ENCODE measurements around the gene BAMBI.

BAMBI gene

GRCh38 chr10:28661035-28661434 lies 16.3 kb upstream of the BAMBI start:
- DNase-seq (ENCODE audit: insufficient read length) (no peak), FAIRE-seq (no peak)
- TF ChIP-seq POLR2A (IDR thresholded peaks at IDR 0.05; ENCODE audit: low read depth, low read length) (no peak), TAF1 (IDR thresholded peaks at IDR 0.05; ENCODE audit: borderline replicate concordance, low read depth, low read length) (no peak), POLR2AphosphoS5 (IDR thresholded peaks at IDR 0.05; ENCODE audit: low read depth, low read length) (no peak)

GRCh38 chr10:28663576-28664368 lies 13.5 kb upstream of the BAMBI start:
- FAIRE-seq (peak; percentile 67), DNase-seq (ENCODE audit: insufficient read length) (peak; percentile 47)
- TF ChIP-seq TAF1 (IDR thresholded peaks at IDR 0.05; ENCODE audit: borderline replicate concordance, low read depth, low read length), result no peak
- no peak for TF ChIP-seq POLR2A (IDR thresholded peaks at IDR 0.05; ENCODE audit: low read depth, low read length)
- TF ChIP-seq POLR2AphosphoS5 (IDR thresholded peaks at IDR 0.05; ENCODE audit: low read depth, low read length), result no peak

DNA sequence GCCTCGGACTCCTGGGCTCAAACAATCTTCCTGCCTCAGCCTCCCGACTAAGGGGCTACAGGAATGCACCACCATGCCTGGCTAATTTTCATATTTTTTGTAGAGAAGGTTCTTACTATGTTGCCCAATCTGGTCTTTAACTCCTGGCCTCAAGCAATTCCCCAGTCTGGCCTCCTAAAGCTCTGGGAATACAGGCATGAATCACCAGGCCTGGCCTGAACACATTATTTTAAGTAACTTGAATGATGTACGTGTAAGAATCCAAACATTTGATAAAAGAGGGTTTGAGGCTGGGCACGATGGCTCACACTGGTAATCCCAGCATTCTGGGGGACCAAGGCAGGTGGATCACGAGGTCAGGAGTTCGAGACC lies 13.0 kb upstream of the BAMBI start:
- DNase-seq (ENCODE audit: insufficient read length) (no peak), FAIRE-seq (no peak)
- TF ChIP-seq POLR2AphosphoS5 (IDR thresholded peaks at IDR 0.05; ENCODE audit: low read depth, low read length) (no peak), POLR2A (IDR thresholded peaks at IDR 0.05; ENCODE audit: low read depth, low read length) (no peak), TAF1 (IDR thresholded peaks at IDR 0.05; ENCODE audit: borderline replicate concordance, low read depth, low read length) (no peak)

GRCh38 chr10:28666751-28667467 lies 10.4 kb upstream of the BAMBI start:
- DNase-seq (ENCODE audit: insufficient read length) (no peak), FAIRE-seq (no peak)

DNA sequence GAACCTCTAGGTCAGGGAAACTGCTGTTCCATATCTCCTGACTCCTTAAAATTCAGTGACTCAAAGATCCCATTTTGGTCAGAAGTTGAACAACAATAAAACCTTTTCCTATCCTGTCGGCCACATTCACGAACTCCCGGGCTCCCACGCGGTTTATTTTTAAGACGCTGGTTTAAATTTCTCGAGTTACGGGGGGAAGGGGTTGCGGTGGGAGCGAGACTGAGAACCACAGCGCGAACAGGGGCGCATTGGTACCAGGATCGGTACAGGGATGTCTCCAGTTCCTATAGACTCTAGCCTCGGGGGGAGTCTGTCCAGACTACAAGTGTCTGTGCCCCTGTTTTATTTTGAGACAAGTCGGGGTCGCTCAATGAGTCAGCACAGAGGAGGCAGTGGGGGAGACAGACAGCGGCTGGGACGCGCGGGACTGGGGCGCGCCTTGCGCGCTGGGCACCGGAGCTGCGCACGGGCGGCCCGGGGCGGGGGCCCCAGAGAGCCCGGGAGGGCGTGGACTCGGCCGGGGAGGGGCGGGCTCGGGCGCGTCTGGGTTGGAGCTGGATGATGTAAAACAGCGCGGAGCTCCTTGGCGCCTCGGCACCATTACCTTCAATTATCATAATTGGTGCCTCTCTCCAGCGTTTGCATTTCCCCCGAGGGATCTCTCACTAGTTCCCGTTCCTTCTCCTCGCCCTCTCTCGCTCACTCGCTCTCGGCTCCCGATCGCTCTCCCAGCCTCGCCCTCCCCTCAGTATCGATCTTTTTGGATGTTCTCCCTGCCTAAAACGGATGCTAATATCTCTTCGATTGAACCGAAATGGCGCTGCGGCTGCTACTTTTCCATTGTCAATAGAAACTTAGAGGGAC lies 8.7 kb upstream of the BAMBI start:
- FAIRE-seq (no peak), DNase-seq (ENCODE audit: insufficient read length) (no peak)
- TF ChIP-seq POLR2A (IDR thresholded peaks at IDR 0.05; ENCODE audit: low read depth, low read length) (no peak), TAF1 (IDR thresholded peaks at IDR 0.05; ENCODE audit: borderline replicate concordance, low read depth, low read length) (no peak), POLR2AphosphoS5 (IDR thresholded peaks at IDR 0.05; ENCODE audit: low read depth, low read length) (no peak)

More at GRCh38 chr10:28666751-28667467, 10.4 kb upstream of the BAMBI start:
- no peak for TF ChIP-seq POLR2A (IDR thresholded peaks at IDR 0.05; ENCODE audit: low read depth, low read length)

DNA sequence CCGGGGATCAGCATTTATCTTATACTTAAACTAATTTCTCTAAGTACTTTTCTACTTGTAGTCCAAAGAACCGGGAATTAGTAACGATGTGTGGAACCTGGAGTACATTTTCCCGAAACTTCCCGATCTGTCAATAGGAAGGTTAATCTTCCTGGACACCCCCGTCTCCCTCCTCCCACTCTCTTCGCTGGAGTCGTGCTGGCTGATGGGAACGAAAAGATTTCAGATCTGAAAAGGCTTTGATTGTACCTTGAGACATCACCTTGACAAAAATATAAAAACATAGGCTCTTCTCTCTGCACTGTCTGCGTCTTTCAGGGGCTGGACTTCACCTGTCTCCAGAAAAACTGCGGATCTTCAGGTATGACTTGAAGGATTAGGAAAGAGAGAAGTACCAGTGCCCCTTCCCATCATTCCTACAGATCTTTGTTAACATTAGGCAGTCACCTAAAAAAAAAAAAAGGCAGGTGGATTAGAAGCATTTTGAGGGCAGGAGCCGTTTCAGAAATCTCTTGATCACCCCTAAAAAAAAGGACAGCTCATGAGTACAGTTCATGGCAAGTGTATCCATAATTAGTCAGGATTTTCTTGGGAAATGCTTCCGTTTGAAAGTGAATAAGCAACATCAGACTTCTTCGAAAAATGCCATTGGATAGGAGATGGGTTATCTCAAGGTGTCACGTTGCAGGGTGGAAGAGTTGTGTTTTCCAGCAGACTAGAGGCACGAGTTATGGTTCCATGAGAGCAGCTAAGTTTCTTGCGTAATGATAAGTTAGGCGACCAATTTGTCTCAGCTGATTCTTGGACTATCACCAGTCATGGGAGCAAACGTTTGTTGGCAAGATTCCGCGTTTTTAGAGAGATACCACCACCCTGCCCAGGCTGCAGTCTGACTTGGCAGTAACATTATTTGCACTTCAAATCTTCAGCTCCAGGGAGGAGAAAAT lies 7.8 kb upstream of the BAMBI start:
- DNase-seq (ENCODE audit: insufficient read length) (no peak), FAIRE-seq (no peak)
- TF ChIP-seq POLR2AphosphoS5 (IDR thresholded peaks at IDR 0.05; ENCODE audit: low read depth, low read length) (no peak), TAF1 (IDR thresholded peaks at IDR 0.05; ENCODE audit: borderline replicate concordance, low read depth, low read length) (no peak), POLR2A (IDR thresholded peaks at IDR 0.05; ENCODE audit: low read depth, low read length) (no peak)

GRCh38 chr10:28674782-28675181 lies 2.5 kb upstream of the BAMBI start:
- no peak for TF ChIP-seq POLR2A (IDR thresholded peaks at IDR 0.05; ENCODE audit: low read depth, low read length)
- no peak for TF ChIP-seq TAF1 (IDR thresholded peaks at IDR 0.05; ENCODE audit: borderline replicate concordance, low read depth, low read length)
- no peak for TF ChIP-seq POLR2AphosphoS5 (IDR thresholded peaks at IDR 0.05; ENCODE audit: low read depth, low read length)
- FAIRE-seq (no peak), DNase-seq (ENCODE audit: insufficient read length) (no peak)

- DNase-seq (ENCODE audit: insufficient read length), result no peak
- no peak for FAIRE-seq
Observed at GRCh38 chr10:28676326-28676967, 874 bp upstream of the BAMBI start.

GRCh38 chr10:28677888-28678686 lies 766 bp downstream of the BAMBI start:
- DNase-seq (ENCODE audit: insufficient read length) (no peak), FAIRE-seq (no peak)
- TF ChIP-seq TAF1 (IDR thresholded peaks at IDR 0.05; ENCODE audit: borderline replicate concordance, low read depth, low read length), result no peak
- no peak for TF ChIP-seq POLR2AphosphoS5 (IDR thresholded peaks at IDR 0.05; ENCODE audit: low read depth, low read length)
- no peak for TF ChIP-seq POLR2A (IDR thresholded peaks at IDR 0.05; ENCODE audit: low read depth, low read length)

More at GRCh38 chr10:28676326-28676967, 874 bp upstream of the BAMBI start:
- TF ChIP-seq POLR2AphosphoS5 (IDR thresholded peaks at IDR 0.05; ENCODE audit: low read depth, low read length), result no peak
- no peak for TF ChIP-seq TAF1 (IDR thresholded peaks at IDR 0.05; ENCODE audit: borderline replicate concordance, low read depth, low read length)
- no peak for TF ChIP-seq POLR2A (IDR thresholded peaks at IDR 0.05; ENCODE audit: low read depth, low read length)
